WI38 (cell line): Measurements from ENCODE around the gene ANGPTL5.

Source experiments
- H3K4me3 ChIP-seq: 2 replicates; pipeline ENCODE4 v1.5.1; 2011; ENCODE audit warnings: low read depth, mild to moderate bottlenecking, control low read depth, low read length
- CTCF ChIP-seq: IDR thresholded peaks from 2 replicates; pipeline ENCODE4 v1.5.1; 2012; ENCODE audit warnings: low read depth, mild to moderate bottlenecking, control low read depth, low read length

Gene ANGPTL5

GRCh38 chr11:101914738-101915426, 1.4 kb downstream of the ANGPTL5 start, which contains the start of gene CEP126:
Gene CEP126, plus strand, starts transcription at chr11:101915010. Its CDS starts 275 bp downstream, at chr11:101915285.
- peak within 1 kb of the TSS; percentile 74 for H3K4me3 ChIP-seq
- TF ChIP-seq CTCF = peak; percentile 44

- no peak for TF ChIP-seq CTCF
Observed at GRCh38 chr11:101914341-101914737, 2.0 kb downstream of the ANGPTL5 start.

GRCh38 chr11:101913656-101914055, 2.7 kb downstream of the ANGPTL5 start:
- peak overlapping the region; percentile 10 for H3K4me3 ChIP-seq
- no peak for TF ChIP-seq CTCF

More at GRCh38 chr11:101914341-101914737, 2.0 kb downstream of the ANGPTL5 start:
- H3K4me3 ChIP-seq = peak overlapping the region; percentile 74

- H3K4me3 ChIP-seq = no peak overlapping the region
- no peak for TF ChIP-seq CTCF
Observed at GRCh38 chr11:101912823-101913284, 3.5 kb downstream of the ANGPTL5 start.

- no peak for TF ChIP-seq CTCF
Observed at GRCh38 chr11:101909087-101909486, 7.2 kb downstream of the ANGPTL5 start.

GRCh38 chr11:101907815-101908214, 8.5 kb downstream of the ANGPTL5 start:
- no peak for TF ChIP-seq CTCF
- no peak overlapping the region for H3K4me3 ChIP-seq

More at GRCh38 chr11:101909087-101909486, 7.2 kb downstream of the ANGPTL5 start:
- no peak overlapping the region for H3K4me3 ChIP-seq

- no peak overlapping the region for H3K4me3 ChIP-seq
- TF ChIP-seq CTCF = no peak
Observed at GRCh38 chr11:101894505-101894904, 21.8 kb downstream of the ANGPTL5 start.
